ENCODE data around the gene PLA2G5.
A peak's percentile ranks its signal among the peaks of the same experiment; 100 is the strongest.

The PLA2G5 gene

DNA sequence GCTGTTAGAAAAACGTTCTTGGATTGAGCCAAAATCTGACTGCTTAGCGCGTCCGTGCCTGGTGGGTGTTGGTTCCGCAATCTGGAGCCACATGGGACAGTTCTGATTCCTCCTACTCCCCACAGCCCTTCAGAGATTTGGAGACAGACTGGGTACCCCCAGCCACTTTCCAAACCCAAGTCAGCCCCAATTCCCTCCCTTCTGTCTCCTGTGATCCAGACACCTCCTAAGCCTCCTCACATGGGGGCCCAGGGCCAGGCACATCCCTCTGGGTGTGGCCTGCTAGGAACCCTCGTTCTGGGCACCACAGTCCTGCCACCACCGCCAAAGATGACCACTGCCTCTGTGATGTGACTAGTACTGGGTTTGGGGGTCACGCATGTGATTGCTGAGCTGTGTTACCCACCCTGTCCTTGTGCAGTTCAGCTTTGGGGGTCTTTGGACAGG is 4.8 kb downstream of the PLA2G5 start:
- no peak for DNase-seq (ENCODE audit: low read depth)
- TF ChIP-seq, protein P1, sequence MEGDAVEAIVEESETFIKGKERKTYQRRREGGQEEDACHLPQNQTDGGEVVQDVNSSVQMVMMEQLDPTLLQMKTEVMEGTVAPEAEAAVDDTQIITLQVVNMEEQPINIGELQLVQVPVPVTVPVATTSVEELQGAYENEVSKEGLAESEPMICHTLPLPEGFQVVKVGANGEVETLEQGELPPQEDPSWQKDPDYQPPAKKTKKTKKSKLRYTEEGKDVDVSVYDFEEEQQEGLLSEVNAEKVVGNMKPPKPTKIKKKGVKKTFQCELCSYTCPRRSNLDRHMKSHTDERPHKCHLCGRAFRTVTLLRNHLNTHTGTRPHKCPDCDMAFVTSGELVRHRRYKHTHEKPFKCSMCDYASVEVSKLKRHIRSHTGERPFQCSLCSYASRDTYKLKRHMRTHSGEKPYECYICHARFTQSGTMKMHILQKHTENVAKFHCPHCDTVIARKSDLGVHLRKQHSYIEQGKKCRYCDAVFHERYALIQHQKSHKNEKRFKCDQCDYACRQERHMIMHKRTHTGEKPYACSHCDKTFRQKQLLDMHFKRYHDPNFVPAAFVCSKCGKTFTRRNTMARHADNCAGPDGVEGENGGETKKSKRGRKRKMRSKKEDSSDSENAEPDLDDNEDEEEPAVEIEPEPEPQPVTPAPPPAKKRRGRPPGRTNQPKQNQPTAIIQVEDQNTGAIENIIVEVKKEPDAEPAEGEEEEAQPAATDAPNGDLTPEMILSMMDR (IDR thresholded peaks at IDR 0.05; ENCODE audit: insufficient read depth, low read depth, low read length, missing control alignments): no peak
- no peak overlapping the region for H3K4me3 ChIP-seq (ENCODE audit: low read depth, low read length)

DNA sequence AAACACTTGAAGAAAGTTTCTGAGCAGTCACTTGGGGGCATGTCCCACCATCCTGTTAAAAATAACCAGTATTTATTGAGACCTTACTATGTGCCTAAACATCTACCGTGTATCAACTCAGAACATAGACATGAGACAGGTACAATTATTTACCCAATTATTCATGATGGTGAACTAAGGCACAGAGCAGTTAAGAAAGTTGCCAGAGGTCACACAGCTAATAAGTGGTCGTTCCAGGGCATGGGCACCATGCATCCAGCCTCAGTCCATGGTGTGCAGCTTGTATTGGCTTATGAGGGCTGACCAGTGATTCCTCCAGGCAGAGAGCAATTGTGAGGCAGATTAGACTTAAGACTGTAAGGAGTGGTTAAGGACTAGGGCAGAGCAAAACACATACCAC is 5.4 kb downstream of the PLA2G5 start:
- no peak for DNase-seq (ENCODE audit: low read depth)
- TF ChIP-seq, protein P1 (IDR thresholded peaks at IDR 0.05; ENCODE audit: insufficient read depth, low read depth, low read length, missing control alignments): no peak
- H3K4me3 ChIP-seq (ENCODE audit: low read depth, low read length): no peak overlapping the region

DNA sequence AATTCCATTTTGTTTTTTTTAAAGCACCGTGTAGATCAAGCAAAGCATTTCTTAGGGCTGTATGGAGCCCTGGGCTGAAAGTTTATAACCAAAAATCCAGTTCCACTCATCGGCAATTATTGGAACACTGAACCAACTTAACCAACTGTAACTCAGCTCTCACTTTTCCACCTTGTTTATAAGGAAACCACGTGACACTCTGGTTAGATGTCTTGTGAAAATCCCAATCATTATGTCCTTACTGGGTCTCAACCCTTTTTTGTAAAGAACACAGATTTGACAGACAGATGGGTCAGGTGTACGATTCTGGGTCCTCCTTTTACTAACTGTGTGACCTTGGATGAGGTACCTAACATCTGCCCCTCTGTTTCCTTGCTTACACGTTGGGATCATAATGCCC is 6.2 kb downstream of the PLA2G5 start:
- TF ChIP-seq, protein P1 (IDR thresholded peaks at IDR 0.05; ENCODE audit: insufficient read depth, low read depth, low read length, missing control alignments): no peak
- H3K4me3 ChIP-seq (ENCODE audit: low read depth, low read length): no peak overlapping the region
- no peak for DNase-seq (ENCODE audit: low read depth)

DNA sequence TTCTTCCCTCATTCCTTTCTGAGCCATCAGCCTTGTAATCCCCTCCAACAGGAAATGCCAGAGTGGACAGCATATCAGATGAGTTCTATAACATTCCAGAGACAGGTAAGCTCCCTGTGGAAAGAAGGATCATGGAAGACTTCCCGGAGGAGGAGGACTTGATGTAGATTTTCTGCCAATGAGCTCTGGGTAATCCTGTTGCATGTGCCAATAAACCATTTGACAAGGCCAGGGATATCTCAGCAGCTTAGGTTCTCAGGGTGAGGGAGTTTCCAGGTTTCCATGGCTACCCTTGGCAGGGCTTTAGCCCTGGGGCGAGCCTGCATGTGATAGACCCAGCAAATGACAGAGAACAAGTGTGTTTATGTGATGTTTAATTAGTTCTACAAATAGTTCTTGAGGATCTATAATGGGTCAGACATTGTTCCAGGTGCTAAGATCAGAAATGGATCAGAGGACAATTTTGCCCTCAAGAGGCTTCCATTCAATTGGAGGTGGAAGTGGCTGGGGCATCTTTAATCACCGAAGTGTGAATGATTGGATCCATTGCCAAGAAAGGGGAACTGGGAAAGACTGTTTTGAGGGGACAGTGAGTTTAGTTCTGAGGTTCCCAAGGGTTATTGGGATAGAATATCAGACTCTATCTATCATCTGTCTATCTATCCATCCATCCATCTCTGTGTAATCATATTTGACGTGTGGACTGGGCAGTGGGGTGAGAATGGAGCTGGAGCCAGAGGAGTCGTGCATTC is 6.9 kb downstream of the PLA2G5 start:
- TF ChIP-seq, protein P1 (IDR thresholded peaks at IDR 0.05; ENCODE audit: insufficient read depth, low read depth, low read length, missing control alignments): no peak
- DNase-seq (ENCODE audit: low read depth): peak; percentile 50
- H3K4me3 ChIP-seq (ENCODE audit: low read depth, low read length): no peak overlapping the region

DNA sequence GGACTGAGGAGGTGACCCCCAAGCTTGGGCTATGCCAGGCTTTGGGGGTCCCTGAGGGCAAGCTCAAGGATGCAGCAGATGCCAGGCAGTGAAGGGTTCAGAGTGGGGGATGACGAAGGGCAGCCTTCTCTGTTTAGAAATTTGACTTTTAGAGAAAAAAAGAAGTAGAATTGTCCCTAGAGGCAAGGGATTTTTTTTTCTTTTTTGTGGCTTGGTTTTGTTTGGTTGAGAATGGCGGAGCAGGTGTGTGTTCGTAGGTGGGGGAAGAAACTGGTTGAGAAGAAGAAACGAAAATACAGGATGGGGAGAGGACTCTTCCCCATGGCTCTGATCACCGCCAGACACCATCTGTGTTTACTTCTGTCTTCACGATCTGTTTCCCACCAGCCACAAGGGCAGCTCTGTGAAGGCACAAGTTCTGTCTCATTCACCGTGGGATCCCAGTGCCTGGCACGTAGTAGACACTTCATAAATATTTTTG is 8.2 kb downstream of the PLA2G5 start:
- no peak overlapping the region for H3K4me3 ChIP-seq (ENCODE audit: low read depth, low read length)
- TF ChIP-seq, protein P1 (IDR thresholded peaks at IDR 0.05; ENCODE audit: insufficient read depth, low read depth, low read length, missing control alignments): no peak
- peak; percentile 71 for DNase-seq (ENCODE audit: low read depth)

DNA sequence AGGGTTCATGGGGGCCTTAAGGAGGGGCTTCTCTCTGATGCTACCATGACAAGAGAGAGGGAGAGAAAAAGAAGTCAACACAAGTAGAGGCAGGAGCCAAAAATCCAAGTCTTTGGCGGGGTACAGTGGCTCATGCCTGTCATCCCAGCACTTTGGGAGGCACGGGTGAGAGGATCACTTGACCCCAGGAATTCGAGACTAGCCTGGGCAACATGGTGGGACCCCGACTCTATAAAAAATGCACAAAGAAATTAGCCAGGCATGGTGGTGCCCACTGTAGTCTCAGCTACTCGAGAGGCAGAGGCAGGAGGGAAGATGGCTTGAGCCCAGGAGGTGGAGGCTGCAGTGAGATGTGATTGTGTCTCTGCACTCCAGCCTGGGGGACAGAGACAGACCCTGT is 8.7 kb downstream of the PLA2G5 start:
- TF ChIP-seq, protein P1 (IDR thresholded peaks at IDR 0.05; ENCODE audit: insufficient read depth, low read depth, low read length, missing control alignments): no peak
- DNase-seq (ENCODE audit: low read depth): no peak
- H3K4me3 ChIP-seq (ENCODE audit: low read depth, low read length): no peak overlapping the region
